ENCODE measurements around the gene PNMA1.

- TF ChIP-seq CTCF (IDR thresholded peaks at IDR 0.05) (no peak), POLR2A (IDR thresholded peaks at IDR 0.05) (no peak), POLR2AphosphoS5 (IDR thresholded peaks at IDR 0.05) (no peak), EP300 (IDR thresholded peaks at IDR 0.05) (no peak)
Observed at GRCh38 chr14:73674986-73675385, 39.2 kb downstream of the PNMA1 start.

All from gastroesophageal sphincter (tissue), 3 donors.